Neural cell (in vitro differentiated cells): ENCODE data around the gene FBXO24.

Source experiments
- CTCF ChIP-seq: fragments of 450-650 bp; IDR thresholded peaks from 2 replicates; pipeline ENCODE4 v1.5.1; 2014; ENCODE audit warnings: antibody characterized with exemption, mild to moderate bottlenecking, moderate library complexity; ENCODE audit not compliant: poor library complexity, severe bottlenecking
- EP300 ChIP-seq: fragments of 450-650 bp; conservative IDR thresholded peaks from 2 replicates; pipeline ENCODE4 v1.6.1; 2014; ENCODE audit warnings: antibody characterized with exemption, mild to moderate bottlenecking, moderate library complexity; ENCODE audit not compliant: poor library complexity, severe bottlenecking
- EZH2 ChIP-seq: fragments of 200-600, 300-800 bp; shearing (Covaris generic), sonication (generic); IDR thresholded peaks from 2 replicates; pipeline ENCODE4 v1.6.1; 2014; ENCODE audit warnings: antibody characterized with exemption, low read length, borderline replicate concordance, mild to moderate bottlenecking; ENCODE audit not compliant: insufficient read depth, poor library complexity, severe bottlenecking
- POLR2AphosphoS5 ChIP-seq: IDR thresholded peaks from 2 replicates; pipeline ENCODE4 v1.6.1; 2012
- RAD21 ChIP-seq: fragments of 450-650 bp; conservative IDR thresholded peaks from 2 replicates; pipeline ENCODE4 v1.6.1; 2014; ENCODE audit warnings: antibody characterized with exemption, mild to moderate bottlenecking, moderate library complexity

GRCh38 chr7:100590077-100590737, 4.1 kb downstream of the FBXO24 start:
- no peak for TF ChIP-seq CTCF
- no peak for TF ChIP-seq POLR2AphosphoS5
- no peak for TF ChIP-seq EP300
- no peak for TF ChIP-seq EZH2
- TF ChIP-seq RAD21 = no peak
